T-helper 1 cell treated with Interleukin-12 subunit alpha and Interleukin-12 subunit beta and Interleukin-4 antibody, amounts not matched to agents 30 μg/mL and 1 μg/mL, for 36 hours (primary cell): ENCODE results near the gene CACNA1D.

ENCODE experiments used
- H3K27ac Mint-ChIP-seq: one replicate; pipeline ENCODE4 v1.8.0; 2021; ENCODE audit warnings: mild to moderate bottlenecking, mixed read lengths
- H3K27me3 Mint-ChIP-seq: one replicate; pipeline ENCODE4 v1.8.0; 2021; ENCODE audit warnings: low read depth, mixed read lengths
- H3K36me3 Mint-ChIP-seq: one replicate; pipeline ENCODE4 v1.8.0; 2021; ENCODE audit warnings: low read depth, mixed read lengths
- H3K4me1 Mint-ChIP-seq: one replicate; pipeline ENCODE4 v1.8.0; 2021; ENCODE audit warnings: low read depth, mixed read lengths
- H3K4me3 Mint-ChIP-seq: one replicate; pipeline ENCODE4 v1.8.0; 2021; ENCODE audit warnings: mild to moderate bottlenecking, moderate library complexity, mixed read lengths
- H3K9me3 Mint-ChIP-seq: one replicate; pipeline ENCODE4 v1.8.0; 2021; ENCODE audit warnings: mixed read lengths

Gene CACNA1D

GRCh38 chr3:53671192-53671960 lies 177.0 kb downstream of the CACNA1D start:
- Mint-ChIP-seq H3K4me1 (no peaks in the 10 kb centered on the region), H3K27ac (no peak overlapping the region), H3K36me3 (no peaks in the 10 kb centered on the region), H3K27me3 (no peaks in the 10 kb centered on the region), H3K9me3 (no peaks in the 10 kb centered on the region), H3K4me3 (no peak overlapping the region)

GRCh38 chr3:53671961-53672299 lies 177.5 kb downstream of the CACNA1D start:
- no peak overlapping the region for H3K4me3 Mint-ChIP-seq
- H3K9me3 Mint-ChIP-seq = no peaks in the 10 kb centered on the region
- H3K27ac Mint-ChIP-seq = no peak overlapping the region
- no peaks in the 10 kb centered on the region for H3K36me3 Mint-ChIP-seq
- no peaks in the 10 kb centered on the region for H3K27me3 Mint-ChIP-seq
- no peaks in the 10 kb centered on the region for H3K4me1 Mint-ChIP-seq

- H3K27me3 Mint-ChIP-seq = no peaks in the 10 kb centered on the region
- H3K27ac Mint-ChIP-seq = no peak overlapping the region
- H3K4me3 Mint-ChIP-seq = no peak overlapping the region
- no peaks in the 10 kb centered on the region for H3K4me1 Mint-ChIP-seq
- no peaks in the 10 kb centered on the region for H3K9me3 Mint-ChIP-seq
- H3K36me3 Mint-ChIP-seq = no peaks in the 10 kb centered on the region
Measured at GRCh38 chr3:53672981-53673380, 178.6 kb downstream of the CACNA1D start.

- no peaks in the 10 kb centered on the region for H3K4me1 Mint-ChIP-seq
Measured at GRCh38 chr3:53673722-53674350, 179.4 kb downstream of the CACNA1D start.

DNA sequence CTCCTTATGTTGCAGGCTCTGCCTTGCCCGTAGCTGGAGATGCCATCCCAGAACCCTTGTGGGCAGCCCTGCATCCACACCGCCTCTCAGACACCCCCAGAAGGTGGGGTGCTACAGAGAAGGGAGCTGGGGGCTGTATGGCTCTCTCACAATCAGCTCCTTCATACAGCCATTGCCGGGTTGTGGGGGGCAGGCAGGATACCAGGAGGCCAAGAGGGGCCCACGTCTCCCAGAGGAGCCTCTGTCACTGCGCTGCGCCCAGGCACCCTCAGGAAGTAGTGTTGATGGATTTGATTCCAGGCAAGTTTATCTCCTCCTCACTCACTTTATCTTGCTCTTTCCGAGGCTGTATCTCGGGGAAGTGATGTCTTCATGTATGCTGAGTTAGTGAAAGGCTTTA lies 180.2 kb downstream of the CACNA1D start:
- Mint-ChIP-seq H3K4me1 (no peaks in the 10 kb centered on the region), H3K27me3 (no peaks in the 10 kb centered on the region)

More at GRCh38 chr3:53673722-53674350, 179.4 kb downstream of the CACNA1D start:
- Mint-ChIP-seq H3K36me3 (no peaks in the 10 kb centered on the region), H3K27ac (no peak overlapping the region), H3K27me3 (no peaks in the 10 kb centered on the region), H3K9me3 (no peaks in the 10 kb centered on the region), H3K4me3 (no peak overlapping the region)

DNA sequence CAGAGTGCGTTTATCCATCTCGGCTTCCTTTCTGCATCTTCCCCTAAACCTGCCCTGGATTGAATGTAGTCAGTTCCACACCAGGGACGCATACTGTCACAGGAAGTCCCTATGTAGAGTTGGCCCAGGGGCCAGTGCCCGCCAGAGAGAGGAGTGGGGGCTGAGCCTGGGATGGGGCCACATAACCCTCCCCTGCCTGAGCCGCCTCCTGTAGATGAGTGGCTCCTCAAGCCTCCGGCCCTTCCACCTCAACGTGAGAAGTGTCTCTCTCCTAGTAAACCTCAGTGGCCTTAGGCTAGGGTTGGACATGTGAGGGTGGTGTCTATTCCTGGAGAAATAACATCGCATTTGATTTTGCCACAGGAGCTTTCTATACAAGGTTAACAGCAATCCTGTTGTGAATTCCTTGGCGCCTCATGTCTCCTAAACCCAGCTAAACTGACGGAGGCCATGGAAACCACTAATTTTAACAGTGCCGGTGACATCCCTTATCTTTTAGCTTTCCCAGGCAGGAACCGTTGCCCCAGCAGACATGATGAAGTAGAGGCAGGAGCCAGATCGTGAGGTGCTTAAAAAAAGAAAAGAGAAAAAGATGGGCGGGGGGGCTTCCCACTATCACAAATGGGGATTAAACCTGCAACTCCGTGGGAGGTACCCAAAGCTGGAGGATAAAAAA lies 180.7 kb downstream of the CACNA1D start:
- no peaks in the 10 kb centered on the region for H3K4me1 Mint-ChIP-seq
- H3K4me3 Mint-ChIP-seq = no peak overlapping the region
- no peaks in the 10 kb centered on the region for H3K36me3 Mint-ChIP-seq
- no peaks in the 10 kb centered on the region for H3K27me3 Mint-ChIP-seq
- no peak overlapping the region for H3K27ac Mint-ChIP-seq
- no peaks in the 10 kb centered on the region for H3K9me3 Mint-ChIP-seq

More for the DNA sequence above, 180.2 kb downstream of the CACNA1D start:
- no peak overlapping the region for H3K4me3 Mint-ChIP-seq
- H3K36me3 Mint-ChIP-seq = no peaks in the 10 kb centered on the region
- H3K27ac Mint-ChIP-seq = no peak overlapping the region
- H3K9me3 Mint-ChIP-seq = no peaks in the 10 kb centered on the region

GRCh38 chr3:53675942-53676341 lies 181.5 kb downstream of the CACNA1D start:
- H3K9me3 Mint-ChIP-seq = no peaks in the 10 kb centered on the region
- H3K36me3 Mint-ChIP-seq = no peaks in the 10 kb centered on the region
- no peaks in the 10 kb centered on the region for H3K27me3 Mint-ChIP-seq
- H3K4me1 Mint-ChIP-seq = no peaks in the 10 kb centered on the region
- no peak overlapping the region for H3K4me3 Mint-ChIP-seq
- no peak overlapping the region for H3K27ac Mint-ChIP-seq

- Mint-ChIP-seq H3K36me3 (no peaks in the 10 kb centered on the region), H3K4me3 (no peak overlapping the region), H3K4me1 (no peaks in the 10 kb centered on the region), H3K9me3 (no peaks in the 10 kb centered on the region), H3K27me3 (peaks cover 10% of the 10 kb centered on the region), H3K27ac (no peak overlapping the region)
Measured at GRCh38 chr3:53677413-53677812, 183.0 kb downstream of the CACNA1D start.

GRCh38 chr3:53680028-53680427 lies 185.6 kb downstream of the CACNA1D start:
- Mint-ChIP-seq H3K4me1 (no peaks in the 10 kb centered on the region), H3K4me3 (no peak overlapping the region), H3K36me3 (no peaks in the 10 kb centered on the region), H3K27ac (no peak overlapping the region), H3K9me3 (no peaks in the 10 kb centered on the region), H3K27me3 (peaks cover 32% of the 10 kb centered on the region)

DNA sequence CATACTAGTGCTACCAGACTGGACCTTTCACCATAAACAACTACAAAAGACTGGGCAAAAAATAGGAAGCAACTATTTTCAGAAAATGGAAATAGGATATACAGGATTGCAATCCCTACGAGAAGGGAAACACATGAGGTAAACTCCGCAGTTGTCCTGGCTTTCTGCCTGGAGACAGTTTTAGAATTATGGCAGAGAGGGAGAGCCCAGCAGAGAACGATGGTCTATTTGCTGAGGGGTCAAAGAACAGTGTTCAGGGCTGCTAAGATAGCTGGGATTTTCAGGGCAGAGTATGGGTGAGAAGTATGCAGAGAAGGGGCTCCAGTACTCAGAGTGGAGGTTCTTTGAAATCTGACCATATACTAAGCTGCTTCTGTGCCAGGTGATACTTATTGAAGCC lies 188.4 kb downstream of the CACNA1D start:
- no peak overlapping the region for H3K4me3 Mint-ChIP-seq

GRCh38 chr3:53688066-53688465 lies 193.7 kb downstream of the CACNA1D start:
- H3K27me3 Mint-ChIP-seq = peaks cover 44% of the 10 kb centered on the region
- no peak overlapping the region for H3K4me3 Mint-ChIP-seq
- no peaks in the 10 kb centered on the region for H3K9me3 Mint-ChIP-seq
- H3K27ac Mint-ChIP-seq = no peak overlapping the region
- H3K4me1 Mint-ChIP-seq = no peaks in the 10 kb centered on the region
- H3K36me3 Mint-ChIP-seq = no peaks in the 10 kb centered on the region

More for the DNA sequence above, 188.4 kb downstream of the CACNA1D start:
- Mint-ChIP-seq H3K27ac (no peak overlapping the region), H3K9me3 (no peaks in the 10 kb centered on the region), H3K27me3 (peaks cover 50% of the 10 kb centered on the region), H3K4me1 (no peaks in the 10 kb centered on the region), H3K36me3 (no peaks in the 10 kb centered on the region)

DNA sequence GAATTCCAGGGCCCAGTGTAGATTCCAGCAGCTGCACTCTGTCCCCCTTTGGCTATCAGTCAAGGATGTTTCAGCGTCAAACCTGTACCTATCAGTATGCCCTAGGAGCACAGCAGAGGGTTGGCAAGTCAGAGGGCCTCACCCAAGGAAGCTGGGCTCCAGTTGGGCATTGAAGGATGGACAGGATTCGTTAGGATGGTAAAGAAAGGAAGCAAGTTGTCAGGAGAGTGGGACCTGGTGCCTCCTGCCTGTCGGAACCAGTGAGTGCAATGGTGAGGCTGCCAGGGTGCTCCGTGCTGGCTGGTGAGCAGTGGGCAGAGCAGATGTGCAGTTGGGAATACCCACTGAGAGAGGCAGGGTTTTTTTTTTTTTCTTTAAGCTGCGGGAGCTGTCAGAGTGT lies 194.6 kb downstream of the CACNA1D start:
- peaks cover 38% of the 10 kb centered on the region for H3K27me3 Mint-ChIP-seq
- H3K4me3 Mint-ChIP-seq = no peak overlapping the region
- no peaks in the 10 kb centered on the region for H3K9me3 Mint-ChIP-seq
- peaks cover 3% of the 10 kb centered on the region for H3K4me1 Mint-ChIP-seq
- no peaks in the 10 kb centered on the region for H3K36me3 Mint-ChIP-seq
- H3K27ac Mint-ChIP-seq = no peak overlapping the region

DNA sequence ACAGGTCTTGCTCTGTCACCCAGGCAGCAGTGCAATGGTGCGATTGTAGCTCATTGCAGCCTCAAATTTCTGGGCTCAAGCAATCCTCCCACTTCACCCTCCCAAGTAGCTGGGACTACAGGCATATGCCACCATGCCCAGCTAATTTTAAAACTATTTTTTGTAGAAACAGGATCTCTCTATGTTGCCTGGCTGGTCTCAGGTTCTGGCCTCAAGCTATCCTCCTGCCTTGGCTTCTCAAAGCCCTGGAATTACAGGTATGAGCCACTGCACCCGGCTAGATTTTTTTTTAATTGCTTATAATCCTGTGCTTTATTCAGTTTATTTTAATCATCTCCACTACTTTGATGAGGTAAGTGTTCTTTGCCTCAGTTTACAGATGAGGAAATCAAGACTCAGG lies 195.3 kb downstream of the CACNA1D start:
- H3K9me3 Mint-ChIP-seq = no peaks in the 10 kb centered on the region
- H3K4me1 Mint-ChIP-seq = peaks cover 4% of the 10 kb centered on the region
- H3K27me3 Mint-ChIP-seq = peaks cover 38% of the 10 kb centered on the region
- no peaks in the 10 kb centered on the region for H3K36me3 Mint-ChIP-seq
- H3K27ac Mint-ChIP-seq = no peak overlapping the region
- H3K4me3 Mint-ChIP-seq = no peak overlapping the region

DNA sequence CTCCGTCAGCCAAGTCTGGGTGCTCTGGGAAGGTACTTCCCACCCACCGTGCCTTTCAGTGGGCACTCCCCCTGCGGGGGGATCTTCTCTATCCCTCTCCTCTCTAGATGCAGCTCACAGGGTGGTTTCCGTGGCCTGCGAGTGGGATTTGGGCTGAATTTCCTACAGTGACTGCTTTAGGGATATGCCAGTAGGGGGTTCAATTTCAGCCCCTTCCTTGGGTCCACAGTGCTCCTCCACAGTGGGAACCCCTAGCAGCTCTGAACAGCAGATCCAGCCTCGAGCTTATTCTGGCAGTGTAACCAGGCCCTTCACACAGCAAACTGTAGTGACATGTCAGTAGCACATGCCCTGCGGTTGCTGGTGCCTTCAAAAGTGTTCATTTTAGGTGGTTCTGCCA lies 196.1 kb downstream of the CACNA1D start:
- Mint-ChIP-seq H3K4me3 (no peak overlapping the region), H3K27ac (no peak overlapping the region), H3K9me3 (no peaks in the 10 kb centered on the region), H3K36me3 (no peaks in the 10 kb centered on the region), H3K27me3 (peaks cover 36% of the 10 kb centered on the region), H3K4me1 (peaks cover 6% of the 10 kb centered on the region)

DNA sequence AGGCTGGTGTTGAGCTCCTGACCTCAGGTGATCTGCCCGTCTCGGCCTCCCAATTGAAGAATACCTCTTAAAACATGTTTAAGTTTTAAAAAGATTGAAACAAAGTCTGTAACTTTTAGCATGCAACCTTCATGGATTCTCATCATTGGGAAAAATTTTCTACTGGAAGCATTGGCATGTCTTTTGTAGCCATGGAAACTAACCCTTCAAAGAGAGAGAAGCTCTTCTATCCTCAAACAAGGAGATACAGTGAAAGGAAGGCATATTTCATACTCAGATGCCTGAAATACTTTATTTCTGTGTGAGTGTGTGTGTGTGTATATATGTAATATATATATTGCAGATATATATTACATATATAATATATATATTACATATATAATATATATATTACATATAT lies 196.9 kb downstream of the CACNA1D start:
- H3K4me1 Mint-ChIP-seq = peaks cover 6% of the 10 kb centered on the region
- no peak overlapping the region for H3K4me3 Mint-ChIP-seq
- peaks cover 29% of the 10 kb centered on the region for H3K27me3 Mint-ChIP-seq

More for the DNA sequence above, 196.9 kb downstream of the CACNA1D start:
- H3K36me3 Mint-ChIP-seq = no peaks in the 10 kb centered on the region
- no peaks in the 10 kb centered on the region for H3K9me3 Mint-ChIP-seq
- no peak overlapping the region for H3K27ac Mint-ChIP-seq
